Hematopoietic multipotent progenitor cell treated with erythropoietin and hydrocortisone succinate and interleukin-3 and kit ligand, for 8 days (in vitro differentiated cells): Measurements from ENCODE around the gene LY9.

Source experiments
- DNase-seq: peaks from one replicate; pipeline ENCODE4 v3.0.0-alpha.2; 2015

Gene LY9

DNA sequence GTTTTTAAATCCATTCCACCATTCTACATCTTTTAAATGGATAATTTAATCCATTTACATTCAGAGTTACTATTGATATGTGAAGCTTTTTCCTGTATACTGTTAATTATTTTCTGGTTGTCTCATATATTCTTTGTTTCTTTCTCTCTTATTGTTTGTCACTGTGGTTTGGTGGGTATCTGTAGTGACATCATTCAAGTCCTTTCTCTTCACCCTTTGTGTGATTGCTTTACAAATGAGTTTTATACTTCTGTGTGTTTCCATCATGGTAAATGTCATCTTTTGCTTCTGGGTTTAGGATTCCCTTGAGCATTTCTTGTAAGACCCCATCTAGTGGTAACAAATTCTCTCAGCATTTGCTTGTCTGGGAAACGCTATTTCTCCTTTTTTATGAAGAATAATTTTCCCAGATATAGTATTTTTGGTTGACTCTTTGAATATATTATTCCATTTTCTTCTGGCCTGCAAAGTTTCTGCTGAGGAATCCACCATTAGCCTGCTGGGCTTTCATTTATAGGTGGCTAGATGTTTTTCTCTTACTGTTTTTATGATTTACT lies 10.2 kb downstream of the LY9 start:
- DNase-seq: no peak

DNA sequence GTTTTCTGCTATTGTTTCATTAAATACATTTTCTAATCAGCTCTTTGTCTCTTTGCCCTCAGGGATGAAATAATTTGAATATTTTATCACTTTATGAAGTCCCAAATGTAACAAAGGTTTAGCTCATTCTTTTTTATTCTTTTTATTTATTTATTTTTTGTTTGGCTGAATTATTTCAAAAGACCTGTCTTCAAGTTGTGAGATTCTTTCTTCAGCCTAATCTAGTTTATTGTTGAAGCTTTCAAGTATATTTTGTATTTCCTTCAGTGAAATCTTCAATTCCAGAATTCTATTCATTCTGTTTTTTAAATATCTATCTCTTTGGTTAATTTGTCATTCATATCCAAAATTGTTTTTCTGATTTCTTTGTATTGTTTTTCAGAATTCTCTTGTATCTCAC lies 10.8 kb downstream of the LY9 start:
- DNase-seq: no peak

DNA sequence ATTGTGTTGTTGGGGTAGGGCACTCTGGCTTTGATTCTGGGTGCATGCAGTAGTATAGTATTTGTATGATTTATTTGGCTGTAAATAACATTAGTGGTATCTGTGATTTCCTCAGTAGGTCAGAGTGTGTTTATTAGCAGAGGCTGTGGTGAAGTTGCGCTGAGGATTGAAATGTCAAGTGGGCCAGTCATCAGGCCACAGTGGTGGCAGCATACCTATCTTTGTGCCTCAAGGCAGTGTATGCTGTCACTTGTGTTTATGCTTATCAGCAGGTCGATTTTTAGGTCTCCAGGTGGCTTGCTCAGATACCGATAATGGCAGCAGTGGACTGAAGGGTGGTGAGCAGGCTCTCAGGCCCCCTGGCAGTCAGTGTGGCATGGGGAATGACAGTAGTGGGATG lies 11.3 kb downstream of the LY9 start:
- peak; percentile 60 for DNase-seq

DNA sequence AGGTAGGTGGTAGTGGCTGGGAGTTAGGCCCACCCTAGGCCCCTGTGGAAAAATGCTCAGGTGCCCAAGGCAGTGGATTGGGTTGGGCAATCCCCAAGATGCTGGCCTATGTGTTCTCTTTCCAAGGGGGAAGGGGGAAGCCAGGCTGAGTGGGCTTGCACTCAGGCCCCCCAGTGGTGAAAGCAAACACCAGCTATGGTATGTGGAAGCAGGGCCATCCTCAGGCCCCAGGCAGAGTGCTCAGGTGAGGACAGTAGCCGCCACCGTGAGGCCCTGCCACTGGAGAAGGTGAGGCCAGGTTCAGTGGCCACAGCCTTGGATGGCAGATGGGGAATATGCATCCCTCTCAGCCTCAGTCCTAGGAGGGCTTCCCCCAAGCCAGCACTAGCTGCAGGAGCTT lies 11.8 kb downstream of the LY9 start:
- DNase-seq: no peak

DNA sequence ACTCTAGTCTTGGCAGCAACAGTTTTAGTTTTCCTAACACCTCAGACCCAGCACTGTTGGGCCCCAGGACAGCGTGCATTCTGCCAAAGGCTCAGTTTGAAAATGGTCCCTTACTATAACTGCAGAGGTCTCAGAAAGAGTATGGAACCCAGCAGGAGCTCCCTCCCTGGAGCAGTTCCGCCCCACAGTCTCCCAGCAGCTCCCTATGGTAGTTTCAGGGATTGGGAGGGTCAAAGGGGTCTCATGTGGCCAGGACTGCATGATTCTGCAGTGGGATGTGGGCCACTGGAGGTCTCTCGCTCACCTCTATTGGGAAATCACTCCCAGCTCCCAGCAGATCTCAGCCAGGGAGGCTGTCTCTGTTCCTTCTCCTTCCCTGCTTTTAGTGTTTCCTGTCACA lies 12.3 kb downstream of the LY9 start:
- no peak for DNase-seq

DNA sequence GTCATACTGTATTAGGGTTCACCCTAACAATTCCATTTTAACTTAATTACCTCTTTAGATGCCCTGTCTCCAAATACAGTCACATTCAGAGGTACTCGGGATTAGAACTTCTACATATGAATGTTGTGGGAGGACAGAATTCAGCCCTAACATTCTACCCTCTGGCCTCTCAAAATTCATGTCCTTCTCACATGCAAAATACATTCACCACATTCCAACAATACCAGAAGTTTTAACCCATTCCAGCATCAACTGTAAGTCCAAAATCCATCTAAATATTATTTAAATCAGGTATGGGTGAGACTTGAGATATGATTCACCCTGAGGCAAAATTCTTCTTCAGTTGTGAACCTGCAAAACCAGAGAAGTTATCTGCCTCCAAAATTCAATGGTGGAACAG lies 14.5 kb downstream of the LY9 start:
- no peak for DNase-seq

DNA sequence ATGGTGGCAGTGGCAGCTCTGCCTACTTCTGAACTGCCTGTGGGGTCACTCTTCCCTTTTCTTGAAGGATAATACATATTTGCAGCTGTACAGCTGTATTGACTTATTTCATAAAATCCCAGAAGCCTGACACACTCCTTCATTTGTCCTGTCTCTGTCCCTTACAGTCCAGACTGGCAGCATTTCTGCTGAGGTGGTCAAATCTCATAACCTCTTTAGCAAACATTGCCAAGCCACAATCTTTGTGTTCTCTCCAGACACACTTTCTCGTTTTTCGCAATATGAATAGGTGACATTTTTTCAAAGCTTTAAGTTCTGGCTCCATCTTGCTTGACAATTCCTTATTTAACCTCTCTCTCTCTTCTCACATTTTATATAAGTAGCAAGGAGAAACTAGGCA lies 15.2 kb downstream of the LY9 start:
- no peak for DNase-seq

DNA sequence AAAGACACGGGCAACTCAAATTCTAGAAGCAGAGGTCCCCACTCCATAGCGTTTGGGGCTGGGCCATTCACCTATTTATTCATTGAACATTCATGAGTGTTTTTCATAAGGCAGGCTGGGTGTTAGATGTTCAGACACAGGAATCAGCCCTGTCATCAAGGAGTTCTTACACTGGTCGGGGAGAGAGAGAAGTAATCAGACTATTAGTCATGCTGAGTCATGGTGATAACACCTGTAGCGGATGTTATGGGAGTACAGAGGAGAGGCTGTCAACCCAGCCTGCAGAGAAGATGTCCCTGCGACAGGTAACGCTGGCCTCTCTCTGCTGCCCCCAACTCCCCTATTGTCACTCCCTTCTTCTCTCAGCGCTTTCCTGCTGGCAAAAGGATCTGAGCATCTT lies 17.2 kb downstream of the LY9 start:
- DNase-seq: peak; percentile 42

DNA sequence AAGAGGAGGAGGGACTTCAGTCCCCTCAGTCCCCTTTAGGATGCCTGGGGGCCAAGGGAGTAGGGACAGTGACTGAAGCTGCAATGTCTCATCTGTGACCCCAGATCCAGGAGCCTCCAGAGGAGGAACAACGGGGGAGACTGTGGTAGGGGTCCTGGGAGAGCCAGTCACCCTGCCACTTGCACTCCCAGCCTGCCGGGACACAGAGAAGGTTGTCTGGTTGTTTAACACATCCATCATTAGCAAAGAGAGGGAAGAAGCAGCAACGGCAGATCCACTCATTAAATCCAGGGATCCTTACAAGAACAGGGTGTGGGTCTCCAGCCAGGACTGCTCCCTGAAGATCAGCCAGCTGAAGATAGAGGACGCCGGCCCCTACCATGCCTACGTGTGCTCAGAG lies 18.3 kb downstream of the LY9 start:
- no peak for DNase-seq

DNA sequence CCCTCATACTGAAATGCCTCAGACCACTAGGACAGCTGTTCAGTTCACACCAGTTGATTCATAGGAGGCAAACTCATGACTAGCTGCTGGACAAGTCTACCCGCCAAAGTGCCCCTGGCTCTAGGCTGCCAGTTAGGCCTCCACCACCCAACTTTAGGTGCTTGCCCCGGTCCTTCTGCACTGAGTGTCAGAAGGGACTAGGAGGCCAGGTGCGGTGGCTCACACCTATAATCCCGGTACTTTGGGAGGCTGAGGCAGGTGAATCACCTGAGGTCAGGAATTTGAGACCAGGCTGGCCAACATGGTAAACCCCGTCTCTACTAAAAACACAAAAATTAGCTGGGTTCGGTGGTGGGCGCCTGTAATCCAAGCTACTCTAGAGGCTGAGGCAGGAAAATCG lies 18.9 kb downstream of the LY9 start:
- no peak for DNase-seq

DNA sequence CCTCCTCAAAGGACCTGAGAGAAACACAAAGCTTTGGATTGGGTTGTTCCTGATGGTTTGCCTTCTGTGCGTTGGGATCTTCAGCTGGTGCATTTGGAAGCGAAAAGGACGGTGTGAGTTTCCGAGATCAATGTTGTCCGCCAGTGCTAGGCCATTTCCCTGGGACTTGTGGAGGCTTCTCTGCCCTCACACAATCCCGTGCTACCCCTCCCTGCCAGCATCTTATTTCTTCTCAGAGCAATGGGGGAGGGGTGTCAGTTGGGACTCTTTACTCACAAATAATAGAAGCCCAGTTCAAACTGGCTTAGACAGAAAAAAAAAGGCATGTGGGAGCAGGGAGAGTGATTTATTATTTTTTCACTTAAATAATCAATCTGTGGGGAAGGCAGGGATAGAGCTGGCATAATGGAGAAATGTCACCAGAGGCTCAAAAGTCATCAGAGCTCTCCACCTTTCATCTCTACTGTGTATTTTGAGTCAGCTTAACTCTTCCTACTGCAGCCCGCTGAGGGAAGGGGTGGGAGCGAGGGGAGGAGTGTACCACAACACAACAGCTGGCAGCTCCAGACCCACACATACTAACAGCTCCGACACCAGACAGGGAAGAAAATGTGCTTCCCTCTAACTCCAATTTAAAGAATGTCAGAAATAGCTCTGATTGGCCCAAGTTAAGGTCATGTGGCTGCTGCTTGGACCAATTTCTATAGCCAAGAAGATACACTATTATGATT lies 22.4 kb downstream of the LY9 start:
- no peak for DNase-seq

DNA sequence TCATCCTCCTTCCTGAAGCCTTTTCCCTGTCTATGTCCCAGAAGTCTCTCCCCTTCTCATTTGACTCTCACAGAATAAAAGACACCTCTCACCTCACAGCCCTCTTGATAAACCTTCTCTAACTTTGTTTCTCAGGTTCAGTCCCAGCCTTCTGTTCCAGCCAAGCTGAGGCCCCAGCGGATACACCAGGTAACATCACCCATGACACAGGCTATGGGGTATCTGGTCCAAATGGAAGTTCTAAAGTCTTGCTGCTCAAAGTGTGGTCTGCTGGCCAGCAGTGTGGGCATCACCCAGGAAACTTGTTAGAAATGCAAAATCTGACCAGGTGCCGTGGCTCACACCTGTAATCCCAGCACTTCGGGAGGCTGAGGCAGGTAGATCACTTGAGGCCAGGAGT lies 23.2 kb downstream of the LY9 start:
- DNase-seq: no peak

DNA sequence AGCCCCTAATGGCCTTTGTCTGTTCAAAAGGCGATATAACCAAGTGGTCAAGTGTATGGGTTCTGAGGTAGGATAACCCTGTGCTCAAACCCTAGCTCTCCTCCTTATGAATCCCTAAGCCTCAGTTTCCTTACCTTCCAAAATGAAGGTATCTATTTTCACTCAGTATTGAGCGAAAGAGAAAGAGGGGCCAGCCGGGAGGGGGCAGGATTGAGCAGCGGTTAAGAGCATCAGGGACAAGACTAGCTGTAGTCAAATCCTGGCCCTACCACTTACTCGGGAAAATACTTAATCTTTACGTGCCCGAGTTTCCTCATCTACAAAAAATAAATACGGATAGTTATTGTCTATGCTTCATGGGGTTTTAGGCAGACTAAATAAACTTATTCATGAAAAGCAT lies 25.7 kb downstream of the LY9 start:
- DNase-seq: no peak

DNA sequence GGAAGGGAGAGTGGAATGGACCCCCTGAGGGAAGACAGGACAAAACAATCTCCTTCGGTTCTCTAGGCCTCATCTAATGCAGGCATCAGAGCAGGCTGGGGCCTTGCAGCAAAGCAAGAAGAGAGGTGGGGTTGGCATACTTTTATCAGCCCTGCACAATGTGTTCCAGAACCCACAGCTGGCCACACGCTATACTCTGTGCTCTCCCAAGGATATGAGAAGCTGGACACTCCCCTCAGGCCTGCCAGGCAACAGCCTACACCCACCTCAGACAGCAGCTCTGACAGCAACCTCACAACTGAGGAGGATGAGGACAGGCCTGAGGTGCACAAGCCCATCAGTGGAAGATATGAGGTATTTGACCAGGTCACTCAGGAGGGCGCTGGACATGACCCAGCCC lies 27.3 kb downstream of the LY9 start:
- peak; percentile 98 for DNase-seq

DNA sequence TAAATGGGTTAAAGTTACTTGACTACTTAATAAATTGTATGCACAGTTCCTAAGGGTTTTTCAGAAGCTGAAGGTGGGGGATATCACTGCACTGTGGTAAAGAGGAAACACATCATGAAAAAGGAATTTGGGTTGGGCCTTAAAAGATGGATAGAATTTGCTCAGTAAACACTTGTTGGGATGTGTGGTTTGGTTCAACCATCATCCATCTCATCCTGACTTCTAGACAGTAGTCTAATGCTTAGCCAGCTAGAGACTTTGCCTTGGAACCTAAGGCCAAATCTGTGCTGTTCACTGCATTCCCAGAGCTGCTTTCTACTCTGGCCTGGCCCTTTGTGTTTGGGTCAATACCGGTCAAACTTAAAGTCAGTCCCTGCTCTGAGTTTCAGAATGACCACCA lies 30.6 kb downstream of the LY9 start:
- no peak for DNase-seq

DNA sequence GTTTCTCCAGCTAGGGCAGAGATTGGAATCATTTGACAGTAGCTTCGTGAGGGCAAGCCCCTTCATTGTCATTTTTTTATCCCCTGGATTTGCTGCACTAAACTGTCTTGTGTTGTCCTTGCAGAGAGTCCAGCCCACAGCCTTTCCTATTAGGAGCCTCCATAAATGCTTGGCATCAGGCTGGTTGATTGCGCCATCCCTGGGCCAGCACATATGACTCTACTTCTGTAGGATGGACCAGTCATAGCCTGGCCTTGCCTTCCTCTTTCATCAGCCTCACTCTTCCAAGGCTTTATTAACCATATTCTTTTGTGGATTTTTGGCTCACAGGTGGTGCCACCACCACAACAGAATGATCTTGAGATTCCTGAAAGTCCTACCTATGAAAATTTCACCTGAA lies 31.4 kb downstream of the LY9 start:
- no peak for DNase-seq

DNA sequence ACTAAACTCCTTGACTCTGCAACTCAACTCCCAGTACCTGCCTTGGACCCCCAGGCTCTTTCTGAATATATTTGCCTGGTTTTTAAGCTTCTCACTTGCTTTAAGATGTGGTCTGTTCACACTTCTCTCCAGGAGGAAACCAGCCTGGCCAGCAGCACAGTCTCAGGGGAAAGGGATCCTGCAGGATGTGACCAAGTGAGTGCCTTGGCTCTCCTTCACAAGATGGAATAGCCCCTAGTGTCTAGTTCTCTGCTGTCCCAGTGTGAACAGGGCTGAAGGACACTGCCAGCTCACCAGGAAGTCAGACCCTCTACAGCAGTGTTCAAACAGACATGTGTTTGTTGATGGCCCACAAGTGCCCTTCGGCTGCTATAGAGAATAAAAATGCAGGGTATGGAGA lies 33.8 kb downstream of the LY9 start:
- DNase-seq: no peak

DNA sequence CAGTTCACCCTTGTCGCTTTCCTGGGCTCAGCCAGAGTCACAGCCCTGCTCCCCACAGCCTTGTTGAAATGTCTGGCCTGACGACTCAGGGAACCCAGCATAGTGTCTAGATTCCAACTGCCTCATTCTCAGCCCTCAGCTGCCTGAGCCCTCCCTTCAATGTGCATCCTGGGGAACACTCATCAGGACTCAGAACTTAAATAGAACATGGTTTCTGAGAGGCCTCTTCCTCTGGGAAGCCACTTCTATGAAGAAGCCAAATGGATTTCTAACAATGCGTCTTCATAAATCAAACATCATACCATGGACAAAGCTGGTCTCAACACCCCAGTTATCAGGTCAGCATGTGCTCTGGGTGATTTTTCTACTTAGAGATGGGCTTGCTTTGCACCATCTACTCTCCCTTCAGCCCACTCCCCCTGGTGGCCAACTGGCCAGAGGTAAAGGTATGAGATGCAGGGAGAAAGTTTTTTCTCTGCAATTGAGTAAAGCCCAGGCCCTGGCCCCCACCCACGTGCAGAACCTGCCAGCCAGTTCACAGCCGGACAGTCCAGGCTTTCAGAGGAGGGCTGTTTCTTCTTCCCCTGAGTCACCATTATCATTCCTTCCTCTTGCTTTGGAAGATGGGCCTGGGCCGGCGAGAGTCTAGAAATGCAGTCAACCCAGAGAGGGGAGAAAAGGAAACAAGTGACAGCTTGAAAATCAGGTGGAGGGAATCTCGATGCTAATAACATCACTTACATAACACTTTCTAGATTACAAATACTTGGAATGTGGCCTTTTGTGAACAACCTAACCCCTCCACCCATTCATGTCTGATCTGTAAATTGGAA lies 34.6 kb downstream of the LY9 start:
- DNase-seq: peak; percentile 83

DNA sequence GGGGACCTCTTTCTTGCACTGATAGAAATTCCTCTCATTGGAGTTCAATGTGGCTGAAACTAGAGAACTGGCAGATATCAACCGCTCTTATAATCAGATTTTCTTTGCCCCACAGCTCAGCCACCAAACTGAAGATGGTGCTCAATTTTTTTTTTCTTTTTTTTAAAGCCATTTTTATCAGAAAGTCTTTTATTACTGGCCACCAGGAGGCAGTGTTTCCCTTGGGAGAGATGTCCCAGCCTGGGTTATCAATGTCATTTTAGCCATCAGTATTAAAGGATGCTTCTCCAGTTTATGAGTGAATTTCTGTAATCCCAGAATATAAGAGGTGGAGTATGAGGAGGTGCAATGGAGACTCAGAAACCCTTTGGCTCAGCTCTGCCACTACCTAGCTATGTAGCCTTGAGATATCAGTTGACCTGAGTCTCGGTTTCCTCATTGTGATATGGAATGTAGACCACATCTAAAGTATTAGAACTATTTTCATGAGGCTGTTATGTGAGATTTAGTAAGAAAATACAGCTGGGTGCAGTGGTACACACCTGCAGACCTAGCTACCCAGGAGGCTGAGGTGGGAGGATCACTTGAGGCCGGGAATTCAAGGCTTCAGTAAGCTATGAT lies 39.1 kb downstream of the LY9 start:
- peak; percentile 82 for DNase-seq

DNA sequence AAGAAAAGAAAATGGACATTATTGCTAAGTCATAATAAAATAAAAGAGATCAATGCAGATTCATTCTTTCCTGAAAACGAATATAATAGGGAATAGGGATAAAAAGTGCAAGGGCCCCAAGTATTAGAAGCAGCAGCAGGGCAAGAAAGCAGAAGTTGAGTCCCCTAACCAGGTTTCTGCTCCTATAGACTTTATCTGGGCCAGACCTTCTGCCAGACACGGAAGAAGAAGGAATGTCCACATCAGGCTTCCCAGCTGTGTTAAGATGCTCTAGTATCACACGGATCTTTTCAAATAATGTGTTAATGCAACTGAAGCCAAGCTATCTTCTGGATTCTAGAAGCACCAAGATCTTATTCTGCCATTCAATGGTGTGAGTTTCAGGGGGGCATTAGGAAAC lies 39.8 kb downstream of the LY9 start:
- DNase-seq: peak; percentile 47

DNA sequence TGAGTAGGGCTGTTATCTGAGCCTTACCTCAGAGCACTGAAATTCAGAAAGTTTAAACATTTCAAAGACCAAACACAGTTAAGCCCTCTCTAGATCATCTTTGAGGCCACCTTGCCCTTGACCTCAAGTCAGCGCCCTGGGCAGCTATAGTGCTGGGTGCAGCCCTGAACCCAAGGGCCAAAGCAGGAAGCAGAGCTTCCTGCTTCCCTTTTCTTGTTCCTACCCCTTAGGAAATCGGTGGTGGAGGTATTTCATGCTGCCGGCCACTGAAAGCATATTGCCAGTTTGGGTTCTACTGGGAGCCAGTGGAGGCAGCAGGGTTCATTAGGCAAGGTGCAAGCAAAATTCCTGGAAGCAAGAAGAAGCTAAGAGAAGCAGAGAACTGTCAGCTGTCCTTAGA lies 40.6 kb downstream of the LY9 start:
- DNase-seq: no peak

DNA sequence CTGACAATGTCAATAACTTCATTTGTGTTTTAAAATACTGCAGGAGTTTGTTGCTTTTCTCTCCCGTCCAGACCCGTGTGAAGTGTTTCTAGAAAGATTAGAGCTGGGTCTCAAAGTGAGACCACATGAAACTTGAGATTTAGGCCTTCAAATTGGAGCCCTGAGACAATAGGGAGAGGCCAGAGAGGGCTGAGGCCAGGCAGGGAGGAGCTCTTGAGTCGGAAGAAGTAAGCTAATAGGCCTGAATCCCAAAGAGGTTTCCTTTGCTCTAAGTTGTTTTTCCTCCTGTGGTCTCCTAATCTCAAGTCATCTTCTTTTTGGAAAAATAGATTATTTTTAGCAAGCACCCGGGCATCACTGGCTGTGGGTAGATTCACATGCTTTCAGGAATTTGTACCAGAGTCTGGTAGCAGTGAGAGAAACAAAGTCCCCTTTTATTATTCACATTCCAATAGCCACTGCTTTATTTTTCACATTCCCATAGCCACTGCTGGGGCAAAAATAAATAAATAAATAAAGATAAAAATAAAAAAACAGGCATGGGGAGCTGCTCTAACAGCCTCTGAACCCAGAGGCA lies 41.1 kb downstream of the LY9 start:
- no peak for DNase-seq

DNA sequence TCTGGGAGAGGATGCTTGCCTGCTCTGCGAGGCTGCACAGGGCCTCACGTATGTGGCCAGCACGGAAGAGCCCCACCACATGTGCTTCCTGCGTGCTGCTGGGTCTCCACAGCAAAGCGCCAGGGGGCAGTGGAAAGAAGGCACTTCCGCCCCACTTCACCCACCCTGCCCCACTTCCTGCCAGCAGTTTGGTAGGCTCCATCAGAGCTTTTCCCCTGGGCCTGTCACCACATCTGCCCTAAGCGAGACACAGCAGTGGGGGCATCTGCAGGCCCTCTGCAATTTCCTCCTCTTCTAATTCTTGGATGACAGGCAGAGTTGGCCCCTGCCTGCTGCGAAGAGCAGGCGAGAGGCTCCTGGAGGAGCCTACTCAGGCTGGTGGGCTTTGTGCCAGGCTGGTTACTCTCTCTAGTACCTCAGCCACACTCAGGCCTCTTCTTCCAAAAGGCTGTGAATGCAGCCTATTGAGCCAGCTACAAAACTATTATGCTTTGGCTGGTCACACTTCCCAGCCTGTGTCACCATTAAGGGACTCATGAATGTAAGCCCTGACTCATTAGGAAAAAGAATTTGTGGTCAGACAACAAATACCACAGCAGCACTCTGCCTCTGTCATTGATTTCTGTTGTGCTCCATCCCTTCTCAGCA lies 41.7 kb downstream of the LY9 start:
- peak; percentile 78 for DNase-seq
